DMS114 treated with DMSO at 0.1 percent for 48 hours (cell line): ENCODE measurements around the gene GAPDH.
"Not testable (repeated sequence)": the region's sequence is repeated elsewhere in the genome, so short reads cannot be mapped to it uniquely, and the experiment has no call there.

Experiments
- DNase-seq: peaks from one replicate; lab custom pipeline; 2025; ENCODE audit not compliant: unreplicated experiment; lab: John Stamatoyannopoulos, UW

The GAPDH gene

DNA sequence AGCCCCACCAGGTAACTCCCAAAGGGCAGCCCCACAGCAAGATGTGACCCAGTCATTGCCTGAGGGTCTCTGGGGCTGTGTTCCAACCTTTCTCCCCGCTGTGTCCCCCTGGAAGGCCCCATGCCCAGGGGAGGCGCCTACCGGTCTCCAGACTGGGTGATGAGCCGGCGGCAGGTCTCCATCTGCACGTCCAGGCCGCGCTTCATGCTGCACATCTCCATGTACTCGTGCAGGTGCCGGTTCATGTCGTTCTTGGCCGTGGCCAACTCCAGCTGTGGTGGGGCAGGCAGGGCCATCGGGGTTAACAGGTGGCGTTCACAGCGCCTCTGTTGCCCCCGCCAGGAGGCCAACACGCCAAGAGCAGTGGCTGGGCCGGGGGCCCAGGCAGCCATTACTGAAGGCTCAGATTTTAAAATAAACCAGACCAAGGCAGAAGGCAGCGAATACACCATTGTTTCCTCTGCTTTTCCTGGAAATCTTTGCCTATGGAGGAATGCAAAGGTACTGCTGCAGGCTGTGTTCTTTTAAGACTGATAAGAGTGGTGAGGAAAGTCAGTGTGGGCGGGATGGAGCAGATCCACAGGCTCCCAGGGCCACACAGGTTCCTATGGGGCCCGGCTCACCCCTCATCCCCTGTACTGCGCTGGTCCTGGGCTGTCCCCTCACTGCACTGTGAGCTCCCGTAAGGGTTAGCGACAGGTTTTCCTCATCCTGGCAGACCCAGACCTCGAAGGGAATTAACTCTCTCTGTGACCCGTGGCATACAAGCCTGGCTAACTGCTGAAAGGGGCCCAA is 7.3 kb downstream of the GAPDH start:
- DNase-seq: no peak

DNA sequence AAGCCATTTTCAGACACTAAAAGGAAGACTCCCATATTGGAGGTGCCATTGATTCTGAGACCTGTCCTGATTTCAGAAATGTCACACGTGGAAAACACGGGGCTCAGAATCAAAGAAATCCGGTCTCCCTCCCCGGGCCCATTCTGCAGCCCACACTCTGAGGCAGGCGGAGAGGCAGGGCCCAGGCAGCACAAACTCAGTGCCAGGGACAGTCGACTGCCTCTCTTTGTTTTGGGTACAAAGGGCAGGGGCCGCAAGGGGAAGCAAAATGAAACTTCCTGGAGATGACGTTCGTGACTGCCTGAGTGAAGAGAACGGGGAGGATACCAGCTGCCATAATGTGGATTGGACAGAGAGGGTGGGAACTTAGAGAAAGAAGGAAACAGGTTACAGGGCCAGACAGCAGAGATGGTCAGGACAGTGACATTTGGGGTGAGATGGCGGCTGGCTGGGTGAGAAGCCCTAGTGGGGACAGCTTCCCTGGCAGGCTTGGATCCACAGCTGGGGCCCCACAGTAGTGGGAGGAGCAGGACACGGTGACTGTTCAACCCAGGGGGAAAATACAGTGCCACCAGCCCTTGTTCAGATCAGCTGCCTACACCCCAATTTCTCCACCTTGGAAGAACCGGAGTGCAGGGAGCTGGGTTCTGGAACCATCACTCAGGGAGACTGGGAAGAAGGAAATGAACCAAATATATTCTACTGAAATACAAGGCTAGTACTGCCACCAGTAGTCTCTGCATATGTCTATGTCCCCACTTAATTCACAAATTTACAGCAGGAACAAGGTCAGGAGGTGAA is 8.1 kb downstream of the GAPDH start:
- DNase-seq: no peak

DNA sequence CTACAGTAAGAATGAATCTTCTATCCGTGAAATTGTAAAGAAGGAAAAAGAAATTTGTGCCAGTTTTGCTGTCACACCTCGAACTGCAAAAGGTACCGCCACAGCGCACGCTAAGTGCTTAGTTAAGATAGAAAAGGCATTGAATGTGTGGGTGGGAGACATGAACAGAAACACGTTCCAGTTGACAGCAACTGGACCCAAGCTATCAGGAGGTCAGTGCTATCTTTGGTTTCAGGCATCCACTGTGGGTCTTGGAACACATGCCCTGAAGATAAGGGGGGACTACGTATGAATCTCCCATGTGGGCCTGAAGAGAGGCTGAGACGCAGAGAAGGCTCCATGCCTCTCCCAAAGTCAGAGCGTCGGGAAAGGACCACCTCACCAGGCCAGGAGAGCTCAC is 11.7 kb downstream of the GAPDH start:
- no peak for DNase-seq

DNA sequence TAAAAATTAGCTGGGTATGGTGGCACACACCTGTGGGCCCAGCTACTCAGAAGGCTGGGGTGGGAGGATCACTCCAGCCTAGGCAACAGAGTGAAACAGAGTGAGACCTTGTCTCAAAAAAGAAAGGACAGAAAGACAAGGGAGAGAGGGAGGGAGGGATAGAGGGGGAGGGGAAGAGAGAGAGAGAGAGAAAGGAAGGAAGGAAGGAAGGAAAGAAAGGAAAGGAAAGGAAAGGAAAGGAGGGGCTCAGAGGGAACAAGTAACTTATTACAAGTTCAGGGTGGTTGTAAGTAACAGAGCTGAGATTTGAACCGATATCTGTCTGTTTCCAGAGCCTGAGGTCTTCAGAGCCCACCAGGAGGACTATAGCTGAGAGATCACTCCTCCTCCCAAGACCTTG is 13.2 kb downstream of the GAPDH start:
- no peak for DNase-seq

DNA sequence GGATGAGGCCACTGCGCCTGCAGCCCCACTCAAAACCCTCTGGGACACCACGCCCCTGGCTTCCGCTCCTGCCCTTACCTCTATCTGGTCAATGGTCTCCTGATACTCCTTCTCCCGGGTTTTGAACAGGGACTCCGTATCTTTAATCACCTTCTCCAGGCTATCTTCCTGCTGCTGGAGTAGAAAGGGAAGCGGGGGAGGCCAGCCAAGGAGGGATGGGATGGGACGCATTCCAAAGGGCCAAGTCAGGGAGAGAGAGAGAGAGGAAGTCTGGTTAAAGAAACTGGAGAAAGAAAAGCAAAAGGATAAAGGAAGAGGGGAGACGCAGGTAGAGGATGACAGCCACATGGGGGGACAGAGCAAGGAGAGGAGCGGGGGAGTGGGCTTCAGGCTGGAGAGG is 13.7 kb downstream of the GAPDH start:
- no peak for DNase-seq

DNA sequence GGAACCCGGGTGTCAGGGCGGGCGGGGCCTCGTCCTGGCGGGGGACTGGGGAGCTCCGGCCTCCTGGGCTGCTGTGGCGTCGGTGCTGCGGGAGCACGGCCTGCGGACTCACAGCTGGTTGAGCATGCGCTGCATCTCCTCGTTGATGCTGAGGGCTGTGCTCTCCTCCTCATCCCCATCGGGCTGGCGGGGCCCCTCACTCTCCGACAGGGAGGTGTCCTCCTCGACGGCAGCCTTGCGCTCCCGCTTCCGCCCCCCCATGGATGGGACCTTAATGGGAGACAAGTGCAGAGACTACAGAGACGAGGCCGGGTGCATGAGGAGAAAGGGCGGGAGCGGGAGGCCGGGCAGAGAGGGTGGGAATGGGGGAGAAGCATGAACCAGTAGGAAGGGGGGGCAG is 14.2 kb downstream of the GAPDH start:
- no peak for DNase-seq

DNA sequence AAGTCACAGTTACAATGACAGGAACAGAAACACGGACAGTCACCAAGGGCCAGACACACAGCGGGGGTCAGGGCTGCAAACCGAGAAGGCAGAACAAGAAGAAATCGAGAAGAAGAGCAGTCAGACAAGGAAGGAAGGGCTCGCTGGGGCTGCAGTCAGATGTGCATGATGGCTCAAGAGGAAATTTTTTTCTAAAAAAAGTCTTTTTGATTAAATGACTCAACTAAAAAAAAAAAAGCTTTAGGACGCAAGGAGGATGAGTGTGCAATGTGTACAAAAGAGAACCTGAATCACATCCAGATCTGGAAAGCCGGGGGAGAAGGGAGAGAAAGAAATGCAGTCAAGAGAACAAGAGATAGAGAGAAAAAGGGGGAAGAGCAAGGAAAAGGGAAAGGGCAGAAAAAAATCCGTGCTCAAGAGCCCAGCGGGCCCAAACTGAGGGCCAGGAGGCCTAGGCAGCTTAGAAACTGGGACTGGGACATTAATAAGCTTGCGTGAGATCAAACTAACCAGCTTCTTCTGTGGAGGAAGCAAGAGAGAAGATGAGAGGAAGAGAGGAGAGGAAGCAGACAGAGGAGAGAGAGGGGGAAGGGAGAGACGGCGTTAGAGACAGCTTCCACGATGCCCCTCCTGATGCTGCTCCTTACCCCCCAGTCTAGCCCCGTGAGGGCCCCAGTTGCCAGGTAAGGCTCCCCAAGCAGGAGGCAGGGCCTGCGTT is 14.8 kb downstream of the GAPDH start:
- no peak for DNase-seq

DNA sequence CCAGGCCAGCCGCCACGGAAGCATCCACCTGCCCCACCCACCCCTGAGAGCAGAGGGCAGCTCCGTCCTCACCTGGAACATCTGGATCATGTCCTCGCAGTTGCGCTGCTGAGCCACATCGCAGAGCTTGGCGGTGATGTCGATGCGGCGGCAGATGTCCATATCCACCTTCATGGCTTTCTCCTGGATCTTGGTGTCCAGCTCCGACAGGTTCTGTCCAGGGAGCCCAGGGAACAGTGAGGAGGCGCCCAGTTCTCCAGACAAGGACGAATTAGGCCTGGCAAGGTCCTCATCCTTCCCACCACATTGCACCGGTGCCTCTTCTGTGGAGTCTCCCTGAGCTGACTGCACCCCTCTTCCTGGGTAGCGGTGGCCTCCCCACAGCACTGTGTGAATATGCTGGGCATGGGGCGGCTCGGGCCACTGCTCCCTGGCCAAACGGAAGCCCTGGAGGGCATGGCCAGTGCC is 15.4 kb downstream of the GAPDH start:
- DNase-seq: no peak

DNA sequence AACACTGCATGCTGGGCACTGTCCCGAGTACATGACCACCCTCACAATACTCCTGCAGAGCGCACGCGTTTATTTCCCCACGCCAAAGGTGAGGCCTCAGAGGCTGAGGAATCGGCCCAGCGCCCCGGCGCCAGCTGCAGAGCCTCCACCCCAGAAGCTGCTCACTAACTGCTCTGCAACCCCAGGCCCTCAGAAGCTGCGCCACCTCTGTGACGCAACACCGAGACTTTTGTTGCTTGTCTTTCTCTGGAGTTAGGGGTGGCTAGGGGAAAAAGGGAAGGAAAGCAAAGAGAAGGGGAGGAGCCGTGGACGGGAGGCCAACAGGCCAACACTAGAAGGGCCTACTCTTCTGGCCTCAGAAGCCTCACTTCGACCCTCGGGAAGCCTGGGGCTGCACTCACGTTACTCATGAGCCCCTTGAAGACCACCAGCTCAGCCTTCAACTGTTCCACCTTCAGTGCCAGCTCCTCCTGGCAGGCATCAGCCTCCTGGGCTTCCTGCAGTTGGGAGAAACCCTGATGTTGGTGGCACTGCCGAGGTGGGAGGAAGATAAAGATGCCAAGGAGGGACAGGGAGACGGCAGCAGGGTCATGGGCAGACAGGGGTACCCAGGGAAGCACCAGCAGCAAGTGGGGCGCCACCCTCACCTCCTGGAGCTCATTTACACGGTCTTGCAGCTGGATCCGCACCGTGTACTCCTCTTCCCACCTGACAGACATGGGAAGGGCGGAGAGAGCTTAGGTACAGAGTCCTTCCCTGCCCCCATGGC is 16.2 kb downstream of the GAPDH start:
- no peak for DNase-seq

DNA sequence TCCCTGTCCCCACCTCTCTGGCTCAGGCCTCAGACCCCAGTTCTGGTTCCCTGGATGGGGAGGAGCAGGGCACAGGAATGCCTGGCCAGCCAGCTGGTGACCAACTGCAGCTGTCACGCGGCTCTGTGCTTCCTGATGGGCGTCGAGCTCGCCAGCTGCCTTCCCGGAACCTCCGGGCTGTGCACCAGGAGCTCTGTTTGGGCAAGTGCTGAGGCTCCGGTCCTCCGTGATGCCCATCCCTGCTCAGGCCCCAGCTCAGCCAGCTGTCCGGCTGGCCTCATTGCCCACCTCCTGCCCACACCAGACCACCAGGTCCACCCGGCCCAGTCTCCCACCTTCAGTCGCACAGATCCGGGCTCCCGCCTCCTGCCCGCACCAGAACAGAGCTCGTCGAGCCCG is 16.7 kb downstream of the GAPDH start:
- no peak for DNase-seq

DNA sequence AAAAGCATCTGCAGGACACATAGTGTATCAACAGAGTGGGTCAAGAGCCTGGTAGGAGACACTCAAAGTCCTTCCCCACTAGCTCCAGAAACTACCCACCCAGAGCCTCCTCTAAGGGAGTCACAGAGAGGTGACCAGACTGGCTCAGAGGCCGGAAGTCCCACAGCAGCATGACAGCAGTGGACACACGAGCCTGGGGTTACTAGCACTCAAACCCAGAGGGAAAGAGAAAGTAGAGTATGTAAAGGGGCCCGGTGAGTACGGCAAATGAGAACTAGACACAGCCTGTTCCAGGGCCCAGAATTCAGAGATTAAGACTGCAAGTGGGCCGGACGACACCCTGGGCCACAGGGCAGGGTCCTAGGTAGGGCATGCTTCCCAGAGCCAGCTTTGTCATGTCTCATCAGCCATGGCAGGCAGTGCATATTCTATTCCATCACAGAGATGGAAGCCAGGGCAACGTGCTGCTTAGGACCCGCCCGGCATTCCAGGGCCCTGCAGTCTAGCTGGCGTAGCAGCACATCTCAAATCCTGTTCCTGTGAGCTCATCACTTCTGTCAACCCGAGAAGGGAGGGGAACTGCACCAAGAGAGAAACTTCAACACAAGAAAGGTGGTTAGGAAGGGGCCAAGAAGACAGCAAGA is 17.3 kb downstream of the GAPDH start:
- DNase-seq: no peak

DNA sequence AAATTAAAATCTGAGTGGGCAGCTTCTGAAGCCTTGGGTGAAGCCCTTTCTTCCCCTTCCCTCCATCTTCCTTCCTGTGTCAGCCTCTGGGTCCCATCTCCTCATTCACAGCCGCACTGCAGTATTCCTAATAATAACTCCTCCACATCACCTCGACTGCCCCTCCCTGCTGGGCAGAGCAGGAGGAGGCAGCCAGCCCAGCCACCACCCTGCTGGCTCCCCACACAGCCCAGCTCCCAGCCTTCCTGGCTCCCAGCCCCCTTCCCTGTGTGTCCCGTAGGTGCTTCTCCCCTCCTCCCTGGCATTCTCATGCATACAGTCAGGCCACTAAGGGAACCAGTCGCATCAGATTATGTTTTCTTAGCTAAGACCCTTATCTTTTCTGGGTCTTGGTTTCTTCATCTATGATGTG is 17.8 kb downstream of the GAPDH start:
- DNase-seq: no peak

DNA sequence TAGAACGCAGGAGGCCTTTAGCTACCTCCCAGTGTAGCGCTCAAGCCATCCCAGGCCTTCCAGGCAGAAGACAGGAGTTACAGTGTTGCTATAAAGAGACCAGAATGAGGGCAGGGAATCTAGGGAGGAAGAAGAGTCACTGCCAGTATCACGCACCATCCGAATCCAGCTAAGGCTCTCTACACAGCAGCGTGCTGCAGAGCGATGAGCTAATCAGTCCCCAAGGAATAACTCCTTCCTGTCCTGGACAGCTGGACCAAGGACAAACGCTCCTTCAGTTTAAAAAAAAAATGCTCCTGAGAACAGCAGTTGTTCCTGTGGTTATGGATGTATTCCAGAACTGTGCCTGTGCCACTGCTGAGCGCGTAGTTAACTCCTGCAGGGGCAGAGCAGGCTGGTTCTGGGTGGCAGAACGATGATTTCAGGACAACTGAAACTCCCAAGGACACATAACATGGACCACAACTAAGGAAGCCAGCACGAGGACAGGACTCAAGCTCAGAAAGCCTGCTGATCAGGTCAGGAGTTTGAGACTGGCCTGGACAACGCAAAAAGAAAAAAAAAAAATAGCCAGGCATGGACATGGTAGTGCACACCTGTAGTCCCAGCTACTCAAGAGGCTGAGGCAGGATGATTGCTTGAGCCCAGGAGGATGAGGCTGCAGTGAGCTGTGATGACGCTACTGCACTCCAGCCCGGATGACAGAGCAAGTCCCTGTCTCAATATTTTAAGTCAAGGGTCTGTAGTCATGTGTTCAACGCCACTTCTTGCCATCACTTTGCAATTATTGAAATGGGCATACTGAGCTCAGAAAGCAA is 18.9 kb downstream of the GAPDH start:
- DNase-seq: no peak

DNA sequence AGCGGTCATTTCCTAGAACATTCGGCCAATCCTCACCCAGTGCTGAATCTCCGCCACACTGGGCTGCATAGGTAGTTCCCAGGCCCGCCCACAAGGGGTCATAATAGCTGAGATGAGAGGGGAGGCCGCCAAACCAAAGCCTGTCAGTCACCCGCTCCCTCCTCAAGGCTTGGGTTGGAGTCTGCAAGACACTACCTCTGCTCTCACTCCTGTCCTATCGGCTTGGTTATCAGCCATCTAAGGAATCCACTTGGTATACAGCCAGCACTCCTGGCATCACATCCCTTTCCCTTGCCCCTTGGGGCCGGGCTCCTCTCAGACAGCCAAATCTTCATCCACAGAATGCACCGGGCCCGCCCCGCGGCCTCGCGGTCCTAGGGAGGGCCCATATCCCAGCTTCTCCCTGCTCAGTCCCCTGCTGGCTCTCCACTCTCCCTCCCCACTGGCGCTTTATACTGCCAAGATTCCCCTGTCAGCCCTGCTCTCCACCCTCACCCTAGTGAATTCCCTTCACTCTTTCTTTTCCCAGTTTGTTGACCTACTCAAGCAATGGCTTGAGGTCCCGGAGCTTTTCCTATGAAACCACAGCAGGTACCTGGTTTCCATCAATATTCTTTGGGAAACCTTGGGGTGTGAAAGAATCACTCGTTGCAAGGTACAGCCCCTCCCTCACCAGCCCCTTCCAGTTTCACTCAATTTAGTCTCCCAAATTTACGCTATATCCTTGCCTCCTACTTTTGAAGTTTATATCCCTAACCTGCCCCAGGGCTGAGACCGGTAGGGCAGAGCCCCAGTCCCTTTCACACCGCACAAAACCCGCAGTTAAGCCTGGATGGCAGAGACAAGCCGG is 20.1 kb downstream of the GAPDH start:
- DNase-seq: peak; percentile 49

DNA sequence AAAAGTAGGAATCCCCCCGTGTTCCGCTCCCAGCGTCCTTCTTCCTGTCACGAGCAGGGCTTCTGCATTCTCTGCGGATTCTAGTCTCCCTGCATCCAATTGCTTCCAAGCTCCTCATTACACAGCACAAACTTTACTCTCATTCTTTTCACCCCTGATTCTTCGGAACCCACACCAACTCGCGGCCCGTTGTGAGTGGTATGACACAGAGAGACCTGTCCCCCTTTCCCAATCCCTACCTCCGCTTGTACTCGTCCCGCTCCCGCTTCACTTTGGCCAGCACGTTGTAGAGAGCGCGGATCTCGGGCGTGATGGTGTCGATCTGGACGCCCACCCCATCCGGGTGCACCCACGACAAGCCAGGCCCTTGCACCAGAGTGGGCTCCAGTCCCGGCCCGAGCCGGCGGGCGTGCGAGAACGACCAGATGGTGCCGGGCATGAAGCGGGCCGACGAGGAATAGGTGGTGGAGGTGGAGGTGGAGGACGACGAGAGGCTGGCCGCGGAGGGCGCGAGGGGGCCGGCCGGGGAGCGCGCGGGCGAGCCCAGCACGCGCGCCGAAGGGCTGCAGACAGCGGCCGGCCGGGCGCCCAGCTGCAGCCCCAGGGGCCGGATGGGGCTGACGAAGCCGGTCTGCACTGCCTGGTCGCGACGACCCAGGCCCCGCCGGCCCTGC is 20.8 kb downstream of the GAPDH start:
- DNase-seq: no peak

DNA sequence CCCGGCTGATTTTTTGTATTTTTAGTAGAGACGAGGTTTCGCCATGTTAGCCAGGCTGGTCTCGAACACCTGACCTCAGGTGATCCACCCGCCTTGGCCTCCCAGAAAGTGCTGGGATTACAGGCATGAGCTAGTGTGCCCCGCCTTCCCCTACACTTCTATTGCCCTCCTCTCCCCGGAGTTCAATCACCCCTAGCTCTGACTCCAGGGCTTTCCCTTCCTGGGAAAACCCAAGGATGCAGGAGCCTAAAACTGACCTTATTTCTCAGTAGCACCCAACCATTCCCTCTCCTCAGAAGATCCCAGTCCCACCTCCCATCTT is 22.1 kb downstream of the GAPDH start:
- DNase-seq: not testable (repeated sequence)

DNA sequence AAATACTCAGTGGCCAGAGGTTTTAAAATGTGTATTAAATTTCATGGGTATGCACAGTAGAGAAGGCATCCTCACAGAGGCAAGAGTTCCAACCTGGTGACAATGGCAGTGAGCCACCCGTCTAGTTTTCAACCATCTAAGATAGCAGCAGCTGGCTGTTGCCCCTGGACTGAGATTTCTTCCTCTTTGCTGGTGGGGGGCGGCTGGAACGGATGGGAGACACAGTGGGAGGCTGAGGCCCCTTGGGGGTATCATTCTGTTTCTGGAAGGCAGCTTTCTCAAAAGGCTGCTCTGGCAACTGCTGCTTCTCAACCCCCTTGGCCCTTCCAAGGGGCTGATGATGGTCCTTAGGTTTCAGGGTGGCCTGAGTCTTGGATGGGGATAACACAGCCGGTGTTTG is 22.5 kb downstream of the GAPDH start:
- no peak for DNase-seq

DNA sequence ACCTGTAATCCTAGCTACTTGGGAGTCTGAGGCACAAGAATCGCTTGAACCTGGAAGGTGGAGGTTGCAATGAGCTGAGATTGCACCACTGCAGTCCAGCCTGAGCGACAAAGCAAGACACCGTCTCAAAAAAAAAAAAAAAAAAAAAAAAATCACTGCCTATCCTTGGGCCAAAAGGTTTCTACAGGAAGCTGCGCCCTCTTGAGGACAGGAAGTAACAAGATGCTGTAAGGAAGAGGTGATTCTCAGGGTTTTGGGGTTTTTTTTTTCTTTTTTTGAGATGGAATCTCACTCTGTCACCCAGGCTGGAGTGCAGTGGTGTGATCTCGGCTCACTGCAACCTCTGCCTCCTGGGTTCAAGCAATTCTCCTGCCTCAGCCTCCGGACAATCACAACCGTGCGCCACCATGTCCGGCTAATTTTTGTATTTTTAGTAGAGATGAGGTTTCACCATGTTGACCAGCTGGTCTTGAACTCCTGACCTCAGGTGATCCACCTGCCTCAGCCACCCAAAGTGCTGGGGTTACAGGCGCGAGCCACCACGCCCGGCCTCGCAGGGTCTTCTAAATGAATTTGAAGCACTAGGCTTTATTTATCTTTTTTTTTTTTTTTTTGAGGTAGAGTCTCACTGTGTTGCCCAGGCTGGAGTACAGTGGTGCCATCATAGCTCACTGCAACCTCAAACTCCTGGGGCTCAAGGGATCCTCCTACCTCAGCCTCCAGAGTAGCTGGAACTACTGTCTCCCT is 23.9 kb downstream of the GAPDH start:
- peak; percentile 28 for DNase-seq
